BE2C (cell line): ENCODE results near the gene ZBTB7B.

Experiments
- DNase-seq: peaks from one replicate; pipeline ENCODE4 v3.0.0-alpha.2; 2020
- H3K27me3 ChIP-seq: fragments of 250-450 bp; sonication (Bioruptor Pico); 2 replicates; pipeline ENCODE4 v1.5.1; 2020; ENCODE audit warnings: mild to moderate bottlenecking
- H3K36me3 ChIP-seq: fragments of 250-450 bp; sonication (Bioruptor Pico); 2 replicates; pipeline ENCODE4 v1.5.1; 2020; ENCODE audit warnings: mild to moderate bottlenecking
- H3K4me1 ChIP-seq: fragments of 250-450 bp; sonication (Bioruptor Pico); 2 replicates; pipeline ENCODE4 v1.5.1; 2020
- H3K4me3 ChIP-seq: 2 replicates; pipeline ENCODE4 v1.5.1; 2011; ENCODE audit warnings: low read depth, low read length
- H3K9me3 ChIP-seq: fragments of 250-450 bp; sonication (Bioruptor Pico); 2 replicates; pipeline ENCODE4 v1.5.1; 2020
- CTCF ChIP-seq: IDR thresholded peaks from 2 replicates; pipeline ENCODE4 v1.5.1; 2012; ENCODE audit warnings: mild to moderate bottlenecking, low read depth, low read length

The ZBTB7B gene

GRCh38 chr1:155066777-155067176 lies 64.2 kb downstream of the ZBTB7B start:
- no peak for DNase-seq
- Histone ChIP-seq H3K9me3 (no peaks in the 10 kb centered on the region), H3K36me3 (no peaks in the 10 kb centered on the region), H3K27me3 (no peaks in the 10 kb centered on the region), H3K4me1 (peaks cover 3% of the 10 kb centered on the region), H3K4me3 (no peak overlapping the region)
- TF ChIP-seq CTCF: no peak
